Right cardiac atrium (tissue), 5 donors: ENCODE measurements around the gene SERTAD3. TPM values are rescaled to one million over a fixed set of nuclear protein-coding genes. Genes with fewer than 3 reads are reported as not detected.

Experiments
- ATAC-seq, 2 donors: fragments of 200-7000 bp; cut with Tn5 transposase; one replicate each; pipeline versions ENCODE4 v1.8.0 to v1.9.1; 2020; ENCODE audit warnings: moderate library complexity in 2 of 2, mild to moderate bottlenecking in 1 of 2
- DNase-seq, 3 donors: peaks; one replicate each; pipeline ENCODE4 v3.0.0-alpha.2; 2020
- H3K27ac ChIP-seq: one replicate; pipeline ENCODE4 v1.5.1; 2013; ENCODE audit warnings: mild to moderate bottlenecking, low read length, control low read depth, moderate library complexity
- H3K27me3 ChIP-seq: one replicate; pipeline ENCODE4 v1.6.1; 2013; ENCODE audit not compliant: control insufficient read depth, insufficient read depth
- H3K4me1 ChIP-seq: one replicate; pipeline ENCODE4 v1.6.1; 2013; ENCODE audit warnings: low read length; ENCODE audit not compliant: control insufficient read depth, insufficient read depth
- H3K4me3 ChIP-seq: one replicate; pipeline ENCODE4 v1.5.1; 2013; ENCODE audit warnings: low read length, control low read depth
- H3K9me3 ChIP-seq: one replicate; pipeline ENCODE4 v1.6.1; 2013; ENCODE audit warnings: low read length; ENCODE audit not compliant: control insufficient read depth
- WGBS: extraction: QIAGEN DNeasy Blood & Tissue Kit; methylation state at CpG from one replicate; pipeline ENCODE4 v1.1.7; 2013; 5-methylcytosine and 5-hydroxymethylcytosine counted together
- intact Hi-C, 4 donors: fragments of 100-400 bp; cut with DNase I; formaldehyde crosslinking; loops; one replicate each; pipeline versions ENCODE4 v1.11.0 to v1.14.0; 2022 to 2023
- polyA plus RNA-seq: library from polyadenylated mRNA; stranded (reverse); fragments of 200-250 nt; gene quantifications from one replicate; pipeline ENCODE4 v1.2.3, GENCODE V29; 2013
- total RNA-seq, 4 donors: library from RNA; stranded (reverse); fragmentation: NEBNext Ultra II Directional; extraction: Animal tissue kit (Norgen Biotek cat#: 25700); gene quantifications; one replicate each; pipeline ENCODE4 v1.2.1, GENCODE V29; 2021
- donor health status: healthy with polysubstance abuse.
- donor health status: DM: no; HTN: yes; CAD: no.
- donor health status: DM: no; HTN: no; CAD: no.
- donor health status: DM: no; HTN: yes; CAD: no; lungs with severe emphysema.
- donor health status: DM: yes; HTN: yes; CAD: no.

SERTAD3 gene
- total and polyA plus RNA-seq, 5 donors: 31.5 to 48.2 (median 36.2) TPM

DNA sequence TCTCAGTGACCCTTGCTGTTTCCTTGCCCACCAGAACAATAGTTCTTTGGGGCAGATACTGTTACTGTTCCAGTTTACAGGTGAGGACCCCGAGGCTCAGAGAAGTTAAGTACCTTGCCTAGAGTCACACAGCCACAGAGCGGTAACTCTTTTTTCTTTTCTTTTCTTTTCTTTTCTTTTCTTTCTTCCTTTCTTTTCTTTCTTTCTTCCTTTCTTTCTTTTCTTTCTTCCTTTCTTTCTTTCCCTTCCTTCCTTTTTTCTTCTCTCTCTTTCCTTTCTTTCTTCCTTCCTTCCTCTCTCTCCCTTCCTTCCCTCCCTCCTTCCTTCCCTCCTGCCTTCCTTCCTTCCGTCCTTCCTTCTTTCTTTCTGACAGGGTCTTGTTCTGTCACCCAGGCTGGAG, 26.1 kb downstream of the SERTAD3 start:
- intact Hi-C loops: no loop called here
- ATAC-seq (no peak), DNase-seq (no peak)
- Histone ChIP-seq H3K4me1 (peaks cover 11% of the 10 kb centered on the region), H3K4me3 (no peak overlapping the region), H3K9me3 (no peaks in the 10 kb centered on the region), H3K27me3 (no peaks in the 10 kb centered on the region), H3K27ac (peak overlapping the region; percentile 61)
- 84% methylated on average over 3 of the region's 3 CpGs for WGBS

DNA sequence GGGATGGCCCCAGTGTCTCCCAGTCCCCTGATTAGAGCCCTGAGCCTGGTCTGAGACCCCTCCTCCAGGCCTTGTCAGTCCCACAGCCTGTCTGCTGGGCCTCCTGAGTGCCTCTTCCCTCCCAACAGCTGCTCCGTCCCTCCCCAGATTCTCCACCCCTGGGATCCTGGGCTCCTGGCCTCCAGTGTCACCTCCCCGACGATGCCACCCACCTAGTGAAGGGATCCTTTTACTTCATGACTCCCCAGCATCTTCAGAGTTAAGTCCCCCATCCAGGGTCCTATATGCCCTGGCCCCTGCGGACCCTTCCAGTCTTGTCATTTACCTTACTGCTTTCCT, 26.5 kb downstream of the SERTAD3 start:
- no peaks in the 10 kb centered on the region for H3K27me3 ChIP-seq
- ATAC-seq: no peak
- intact Hi-C loops: no loop called here
- H3K4me1 ChIP-seq: peaks cover 11% of the 10 kb centered on the region
- 58% methylated on average over 4 of the region's 4 CpGs for WGBS
- DNase-seq: no peak
- peak overlapping the region; percentile 61 for H3K27ac ChIP-seq
- H3K4me3 ChIP-seq: no peak overlapping the region
- no peaks in the 10 kb centered on the region for H3K9me3 ChIP-seq

DNA sequence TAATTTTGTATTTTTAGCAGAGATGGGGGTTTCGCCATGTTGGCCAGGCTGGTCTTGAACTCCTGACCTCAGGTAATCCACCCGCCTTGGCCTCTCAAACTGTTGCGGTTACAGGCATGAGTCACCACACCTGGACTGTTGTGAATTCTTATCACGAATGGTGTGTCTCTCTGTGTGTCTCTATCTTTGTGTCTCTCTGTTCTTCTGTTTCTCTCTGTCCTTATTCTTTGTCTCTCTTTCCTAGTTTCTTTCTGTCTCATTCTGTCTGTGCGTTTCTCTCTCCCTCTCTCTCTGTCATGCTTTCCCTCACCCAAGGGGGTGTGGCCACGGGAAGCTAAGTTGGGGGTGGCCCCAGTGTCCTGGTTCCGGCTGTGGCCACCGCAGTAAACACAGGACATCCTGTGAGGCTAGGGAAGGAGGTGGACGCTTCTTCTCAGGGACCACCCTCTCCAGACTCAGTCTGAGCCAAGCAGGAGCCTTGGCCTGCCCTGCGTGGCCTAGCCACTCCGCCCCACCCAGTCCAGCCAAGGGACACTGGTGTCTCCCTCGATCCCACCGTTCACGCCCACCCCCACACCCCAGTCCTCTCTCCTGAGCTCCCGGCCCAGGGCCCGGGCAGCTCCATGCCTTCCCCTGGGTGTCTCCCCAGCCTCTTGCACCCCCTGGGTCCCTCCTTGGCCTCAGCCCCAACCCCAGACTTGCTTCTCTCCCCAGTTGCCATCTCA, 27.1 kb downstream of the SERTAD3 start:
- Histone ChIP-seq H3K4me3 (no peak overlapping the region), H3K9me3 (no peaks in the 10 kb centered on the region), H3K4me1 (peaks cover 12% of the 10 kb centered on the region), H3K27me3 (no peaks in the 10 kb centered on the region), H3K27ac (peak overlapping the region; percentile 61)
- 29% methylated on average over 16 of the region's 16 CpGs for WGBS
- DNase-seq (peak; percentile 76 to 91 (median 86)), ATAC-seq (peak; percentile 22 to 54)
- intact Hi-C loops: no loop called here

DNA sequence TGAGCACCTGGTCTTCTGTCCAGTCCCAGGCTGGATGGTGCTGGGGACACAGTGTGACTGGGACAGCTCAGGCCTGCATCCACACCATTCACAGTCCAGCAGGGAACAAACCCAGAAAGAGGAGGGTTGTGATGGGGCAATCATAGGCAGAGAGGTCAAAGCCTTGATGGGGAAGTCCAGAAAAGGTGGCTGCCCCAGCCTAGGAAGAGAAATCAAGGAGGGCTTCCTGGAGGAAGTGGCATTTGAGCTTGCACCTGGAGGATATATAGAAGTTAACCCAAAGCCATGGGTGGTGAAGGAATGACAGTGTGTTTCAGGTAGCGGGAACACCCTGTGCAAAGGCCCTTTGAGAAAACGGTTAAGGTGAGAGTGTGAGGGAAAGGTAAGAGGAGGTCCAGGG, 28.4 kb downstream of the SERTAD3 start:
- H3K27me3 ChIP-seq: no peaks in the 10 kb centered on the region
- intact Hi-C loops: no loop called here
- peaks cover 13% of the 10 kb centered on the region for H3K4me1 ChIP-seq
- DNase-seq (peak in 2 of 3 donors; percentile 16 to 30), ATAC-seq (no peak)
- H3K27ac ChIP-seq: no peak overlapping the region
- no peaks in the 10 kb centered on the region for H3K9me3 ChIP-seq
- no peak overlapping the region for H3K4me3 ChIP-seq
- WGBS: 95% methylated on average over 2 of the region's 2 CpGs

DNA sequence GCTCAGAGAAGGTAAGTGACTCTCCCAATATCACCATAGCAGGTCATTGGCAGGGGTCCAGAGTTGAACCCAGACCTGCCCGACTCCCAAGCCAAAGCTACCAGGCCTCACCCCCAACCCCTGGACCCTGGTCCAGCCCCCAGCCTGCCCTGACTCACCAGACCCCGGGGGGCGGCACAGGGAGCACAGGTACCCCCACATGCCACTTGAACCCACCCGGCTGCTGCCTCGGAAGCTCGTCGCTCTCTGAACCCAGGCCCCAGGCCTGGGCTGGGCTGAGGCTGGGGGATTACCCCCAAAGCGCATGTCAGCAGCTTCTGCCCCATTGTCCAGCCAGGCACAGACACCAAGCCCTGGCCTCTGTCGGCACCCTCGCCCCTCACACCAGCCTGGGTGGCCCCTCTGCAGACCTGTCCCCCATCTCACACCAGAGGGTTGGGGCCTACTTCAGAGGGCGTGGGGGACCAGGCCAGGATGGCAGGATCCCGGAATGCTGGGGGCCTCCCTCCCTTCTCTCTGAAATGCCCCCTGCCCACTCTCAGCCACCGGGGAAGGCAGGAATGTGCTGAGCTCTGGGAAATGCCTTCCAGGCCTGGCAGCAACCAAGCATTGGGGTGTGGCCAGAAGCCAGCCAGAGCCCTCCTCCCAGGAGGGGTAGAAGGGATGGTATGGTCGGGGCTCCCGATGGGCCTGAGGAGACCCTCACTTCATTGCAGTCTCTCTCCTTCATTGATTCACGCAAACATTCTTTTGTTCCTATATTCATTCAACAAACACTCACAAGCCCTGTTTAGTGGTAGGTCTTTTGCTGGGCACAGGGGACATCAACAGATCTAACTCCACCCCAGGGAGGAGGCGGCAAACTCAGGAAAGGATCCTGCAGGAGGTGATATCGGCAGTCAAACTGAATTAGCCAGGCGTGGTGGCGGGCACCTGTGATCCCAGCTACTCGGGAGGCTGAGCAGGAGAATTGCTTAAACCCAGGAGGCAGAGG, 29.3 kb downstream of the SERTAD3 start:
- DNase-seq (peak in 2 of 3 donors; percentile 60 to 70), ATAC-seq (no peak)
- intact Hi-C loops: no loop called here
- Histone ChIP-seq H3K27ac (no peak overlapping the region), H3K9me3 (no peaks in the 10 kb centered on the region), H3K4me1 (peaks cover 13% of the 10 kb centered on the region), H3K4me3 (no peak overlapping the region), H3K27me3 (no peaks in the 10 kb centered on the region)
- 78% methylated on average over 21 of the region's 21 CpGs for whole genome bisulfite sequencing

DNA sequence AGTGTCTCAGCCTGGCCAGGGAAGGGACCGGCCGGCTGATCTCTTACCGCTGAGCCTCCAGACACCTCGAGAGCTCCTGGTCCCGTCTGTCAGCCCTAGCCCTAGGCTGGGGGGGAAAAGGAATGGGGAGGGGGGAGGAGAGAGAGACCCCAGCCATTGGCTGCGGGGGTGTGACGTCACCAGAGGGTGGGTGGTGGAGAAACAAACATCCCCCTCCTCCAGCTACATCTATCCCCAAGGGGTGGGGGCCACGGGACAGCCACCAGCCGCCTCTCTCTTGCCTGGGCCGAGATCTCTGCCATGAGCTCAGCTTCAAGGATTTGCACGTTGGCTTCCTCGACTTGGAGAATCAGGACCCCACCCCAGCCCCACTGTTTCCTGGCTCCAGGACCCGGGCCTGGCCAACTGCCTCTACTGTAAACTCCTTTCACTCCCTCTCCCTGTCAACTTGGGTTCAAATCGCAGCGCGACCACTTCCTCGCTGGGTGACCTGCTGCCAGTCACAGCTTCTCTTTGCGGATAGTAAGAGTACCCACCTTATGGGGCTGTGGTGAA, 30.8 kb downstream of the SERTAD3 start, which contains the start of gene PRX:
Gene PRX, minus strand, starts transcription at position 88 of the 555 bp plus-strand sequence. CDS start 5,446 bp downstream, outside the sequence.
- ATAC-seq: no peak
- DNase-seq: peak in 2 of 3 donors; percentile 53 to 68
- H3K27ac ChIP-seq: peak within 1 kb of the TSS; percentile 56
- peaks cover 13% of the 10 kb centered on the region for H3K4me1 ChIP-seq
- no peak within 1 kb of the TSS for H3K4me3 ChIP-seq
- no peaks in the 10 kb centered on the region for H3K27me3 ChIP-seq
- intact Hi-C loops: no loop called here
- 32% methylated on average over 18 of the region's 18 CpGs for WGBS
- no peaks in the 10 kb centered on the region for H3K9me3 ChIP-seq

DNA sequence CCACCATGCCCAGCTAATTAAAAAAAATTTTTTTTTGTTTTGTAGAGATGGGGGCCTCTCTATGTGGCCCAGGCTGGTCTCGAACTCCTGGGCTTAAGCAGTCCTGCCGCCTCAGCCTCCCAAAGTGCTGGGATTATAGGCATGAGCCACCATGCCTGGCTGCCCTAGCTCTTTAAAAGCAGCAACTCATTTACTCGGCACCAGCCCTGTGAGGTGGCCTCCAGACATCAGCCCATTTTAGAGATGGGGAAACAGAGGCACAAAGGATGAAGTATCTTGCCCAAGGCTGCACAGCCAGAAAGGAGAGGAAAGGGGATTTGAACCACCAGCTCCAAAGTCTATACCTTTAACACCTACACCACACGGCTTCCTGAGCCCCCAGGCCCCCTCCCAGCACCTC, 31.3 kb downstream of the SERTAD3 start:
- Histone ChIP-seq H3K27me3 (no peaks in the 10 kb centered on the region), H3K27ac (no peak overlapping the region), H3K4me1 (peaks cover 13% of the 10 kb centered on the region), H3K9me3 (no peaks in the 10 kb centered on the region), H3K4me3 (no peak overlapping the region)
- DNase-seq (peak in 1 of 3 donors; percentile 30), ATAC-seq (no peak)
- WGBS: 75% methylated on average over 4 of the region's 4 CpGs
- intact Hi-C loops: no loop called here

DNA sequence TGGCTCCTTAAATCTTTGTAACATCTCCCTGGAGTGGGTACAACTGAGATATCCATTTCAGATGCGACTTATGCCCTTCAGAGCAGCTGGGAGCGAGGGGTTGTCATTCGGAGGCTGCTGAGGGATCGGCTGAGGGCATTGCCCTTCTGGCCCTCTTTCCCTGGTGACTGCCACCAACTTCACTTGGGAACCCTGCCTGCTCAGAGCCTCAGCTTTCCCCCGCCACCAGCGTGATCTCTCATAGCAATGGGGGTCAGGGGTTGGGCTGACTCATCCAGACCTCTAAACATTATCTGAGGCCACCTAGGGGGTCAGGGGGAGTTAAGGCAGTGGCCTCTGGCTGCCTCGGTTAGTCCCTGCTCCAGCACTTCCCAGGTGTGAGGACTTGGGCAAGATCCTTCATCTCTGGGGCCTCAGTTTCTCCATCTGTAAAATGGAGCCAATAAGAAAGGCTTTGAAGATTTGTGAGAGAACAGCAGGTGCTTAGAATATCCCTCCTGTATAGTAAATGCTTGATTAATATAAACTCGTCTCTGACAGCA, 32.1 kb downstream of the SERTAD3 start:
- Histone ChIP-seq H3K27me3 (no peaks in the 10 kb centered on the region), H3K9me3 (no peaks in the 10 kb centered on the region), H3K4me1 (peaks cover 11% of the 10 kb centered on the region), H3K4me3 (no peak overlapping the region), H3K27ac (peak overlapping the region; percentile 56)
- no peak for ATAC-seq
- 58% methylated on average over 8 of the region's 8 CpGs for WGBS
- DNase-seq: peak in 2 of 3 donors; percentile 23 to 34
- intact Hi-C loops: no loop called here

DNA sequence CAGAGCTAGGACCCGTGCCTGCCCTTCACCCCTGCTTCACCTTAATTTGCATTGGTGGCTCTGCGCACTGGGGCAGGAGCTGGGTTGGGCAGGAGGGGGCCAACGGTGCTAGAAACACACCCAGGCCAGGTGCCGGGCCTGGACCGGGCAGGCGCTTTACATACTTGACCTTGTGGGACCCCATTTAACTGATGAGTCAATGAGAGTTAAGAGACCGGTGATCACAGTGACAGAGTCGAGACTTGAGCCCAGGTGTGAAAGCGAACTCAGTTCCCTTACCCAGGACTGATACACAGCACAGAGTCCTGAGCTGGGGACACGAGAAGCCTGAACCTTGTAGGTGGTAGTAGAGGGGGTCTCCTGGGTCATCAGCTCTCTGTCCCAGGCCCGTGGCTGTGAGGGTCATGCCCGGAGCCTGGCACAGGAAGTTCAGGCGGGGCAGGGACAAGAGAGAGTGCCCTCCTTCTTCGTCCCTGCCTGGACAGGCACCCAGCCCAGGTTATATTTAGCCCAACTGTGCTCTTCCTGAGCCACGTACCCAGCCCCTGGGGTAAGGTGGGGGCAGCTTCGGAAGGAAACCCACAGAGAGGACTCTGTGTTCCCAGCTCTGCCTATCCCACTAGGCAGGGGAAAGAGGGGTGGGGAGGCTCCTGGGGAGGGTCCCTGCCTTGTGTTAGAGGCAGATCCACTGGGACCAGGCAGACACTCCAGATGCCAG, 32.9 kb downstream of the SERTAD3 start:
- no peaks in the 10 kb centered on the region for H3K27me3 ChIP-seq
- peaks cover 11% of the 10 kb centered on the region for H3K4me1 ChIP-seq
- no peaks in the 10 kb centered on the region for H3K9me3 ChIP-seq
- ATAC-seq: peak; percentile 86 to 87
- peak; percentile 57 to 79 (median 77) for DNase-seq
- 43% methylated on average over 16 of the region's 16 CpGs for WGBS
- peak overlapping the region; percentile 56 for H3K27ac ChIP-seq
- H3K4me3 ChIP-seq: no peak overlapping the region
- intact Hi-C loops: no loop called here

DNA sequence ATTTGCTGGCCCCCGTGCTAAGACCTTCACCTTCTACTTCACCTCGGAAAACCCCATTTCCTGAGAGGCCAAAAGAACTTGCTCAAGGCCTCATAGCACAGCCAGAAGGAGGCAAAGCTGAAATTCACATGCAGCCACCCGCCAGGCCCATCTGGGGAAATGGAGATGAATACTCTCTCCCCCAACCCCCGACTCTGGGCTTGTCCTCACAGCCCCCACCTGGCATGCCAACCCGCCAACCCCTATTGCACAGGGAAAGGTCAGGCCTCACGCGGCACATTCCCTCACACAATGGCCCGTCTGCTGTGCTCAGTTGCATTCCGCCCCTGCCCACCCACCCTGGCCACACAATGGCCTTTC, 34.1 kb downstream of the SERTAD3 start:
- Histone ChIP-seq H3K4me3 (no peak overlapping the region), H3K27ac (no peak overlapping the region), H3K9me3 (no peaks in the 10 kb centered on the region), H3K27me3 (no peaks in the 10 kb centered on the region), H3K4me1 (peaks cover 11% of the 10 kb centered on the region)
- WGBS: 74% methylated on average over 9 of the region's 9 CpGs
- intact Hi-C loops: no loop called here
- no peak for ATAC-seq
- DNase-seq: peak in 2 of 3 donors; percentile 29 to 50
